GM19438 (cell line): ENCODE results near the gene OCSTAMP.

ENCODE experiments used
- ATAC-seq: cut with Tn5 transposase; IDR thresholded peaks from one replicate; pipeline ENCODE4 v1.9.1; 2021; ENCODE audit warnings: low read depth; ENCODE audit not compliant: unreplicated experiment

OCSTAMP gene

GRCh38 chr20:46554828-46555227 is 4.4 kb upstream of the OCSTAMP start:
- no peak for ATAC-seq

GRCh38 chr20:46553926-46554325 is 3.5 kb upstream of the OCSTAMP start:
- no peak for ATAC-seq

GRCh38 chr20:46552460-46553420 is 2.3 kb upstream of the OCSTAMP start:
- ATAC-seq: peak; percentile 60

- ATAC-seq: peak; percentile 43
These were observed 1.3 kb upstream of the OCSTAMP start for GRCh38 chr20:46551522-46552381.

- ATAC-seq: no peak
These were observed 1.1 kb downstream of the OCSTAMP start for GRCh38 chr20:46549188-46549972.

GRCh38 chr20:46548688-46549087 is 1.8 kb downstream of the OCSTAMP start:
- no peak for ATAC-seq

GRCh38 chr20:46547995-46548394 is 2.5 kb downstream of the OCSTAMP start:
- no peak for ATAC-seq

- ATAC-seq: no peak
These were observed 3.5 kb downstream of the OCSTAMP start for GRCh38 chr20:46546936-46547335.

- ATAC-seq: no peak
These were observed 4.2 kb downstream of the OCSTAMP start for GRCh38 chr20:46546298-46546697.

GRCh38 chr20:46545827-46546138 is 4.7 kb downstream of the OCSTAMP start:
- ATAC-seq: no peak

- no peak for ATAC-seq
These were observed 5.2 kb downstream of the OCSTAMP start for GRCh38 chr20:46545077-46545826.

GRCh38 chr20:46544576-46544975 is 5.9 kb downstream of the OCSTAMP start:
- ATAC-seq: no peak

GRCh38 chr20:46543959-46544358 is 6.5 kb downstream of the OCSTAMP start:
- ATAC-seq: no peak

- no peak for ATAC-seq
These were observed 7.4 kb downstream of the OCSTAMP start for GRCh38 chr20:46543033-46543432.

- ATAC-seq: no peak
These were observed 9.1 kb downstream of the OCSTAMP start for GRCh38 chr20:46541229-46541935.

GRCh38 chr20:46539113-46539512 is 11.3 kb downstream of the OCSTAMP start:
- ATAC-seq: no peak

GRCh38 chr20:46530640-46531039 is 19.8 kb downstream of the OCSTAMP start:
- ATAC-seq: no peak

- no peak for ATAC-seq
These were observed 26.6 kb downstream of the OCSTAMP start for GRCh38 chr20:46523696-46524328.

- no peak for ATAC-seq
These were observed 27.3 kb downstream of the OCSTAMP start for GRCh38 chr20:46523108-46523507.
